ENCODE measurements around the gene CLRN3. TPM values are rescaled to one million over a fixed set of nuclear protein-coding genes. Genes with fewer than 3 reads are reported as not detected.

CLRN3 gene
- polyA plus RNA-seq (2013, experiment 1 of 2), result not detected
- not detected for polyA plus RNA-seq (2013, experiment 2 of 2)

GRCh38 chr10:127892743-127893142, at the start of gene CLRN3:
TSS of gene CLRN3 (minus strand) at chr10:127892941. CDS start at chr10:127892784, 157 bp downstream.
- H3K27ac ChIP-seq (ENCODE audit: low read depth, low read length, severe bottlenecking), result no peak within 1 kb of the TSS
- H3K36me3 ChIP-seq (ENCODE audit: control insufficient read depth, insufficient read depth, low read length), result no peaks in the 10 kb centered on the region
- peaks cover 4% of the 10 kb centered on the region for H3K4me1 ChIP-seq (ENCODE audit: control insufficient read depth, insufficient read depth, low read length, poor library complexity, severe bottlenecking)
- H3K9me3 ChIP-seq (ENCODE audit: control insufficient read depth, low read length), result no peaks in the 10 kb centered on the region
- no peak within 1 kb of the TSS for H3K4me3 ChIP-seq (ENCODE audit: extremely low read depth, insufficient read depth, low read length, poor library complexity, severe bottlenecking)

GRCh38 chr10:127940866-127941640, 48.3 kb upstream of the CLRN3 start:
- WGBS, 2 experiments (ENCODE audit: insufficient coverage in 2 of 2), result 71 to 94% methylated on average over 1 to 3 of the region's 6 CpGs
- Histone ChIP-seq H3K4me3 (ENCODE audit: extremely low read depth, insufficient read depth, low read length, poor library complexity, severe bottlenecking) (no peak overlapping the region), H3K27ac (ENCODE audit: low read depth, low read length, severe bottlenecking) (no peak overlapping the region), H3K36me3 (ENCODE audit: control insufficient read depth, insufficient read depth, low read length) (no peaks in the 10 kb centered on the region), H3K4me1 (ENCODE audit: control insufficient read depth, insufficient read depth, low read length, poor library complexity, severe bottlenecking) (peaks cover 28% of the 10 kb centered on the region), H3K9me3 (ENCODE audit: control insufficient read depth, low read length) (no peaks in the 10 kb centered on the region)

GRCh38 chr10:127939786-127940330, 47.1 kb upstream of the CLRN3 start:
- WGBS, 2 experiments (ENCODE audit: insufficient coverage in 2 of 2), result 96% methylated on average over 3 to 4 of the region's 4 CpGs

GRCh38 chr10:127937915-127938463, 45.2 kb upstream of the CLRN3 start:
- Histone ChIP-seq H3K4me1 (ENCODE audit: control insufficient read depth, insufficient read depth, low read length, poor library complexity, severe bottlenecking) (peaks cover 28% of the 10 kb centered on the region), H3K27ac (ENCODE audit: low read depth, low read length, severe bottlenecking) (no peak overlapping the region), H3K9me3 (ENCODE audit: control insufficient read depth, low read length) (peaks cover 2% of the 10 kb centered on the region), H3K36me3 (ENCODE audit: control insufficient read depth, insufficient read depth, low read length) (peaks cover 12% of the 10 kb centered on the region), H3K4me3 (ENCODE audit: extremely low read depth, insufficient read depth, low read length, poor library complexity, severe bottlenecking) (no peak overlapping the region)
- WGBS, 2 experiments (ENCODE audit: insufficient coverage in 2 of 2), result 75 to 84% methylated on average over 3 of the region's 5 CpGs

More at GRCh38 chr10:127939786-127940330, 47.1 kb upstream of the CLRN3 start:
- Histone ChIP-seq H3K4me1 (ENCODE audit: control insufficient read depth, insufficient read depth, low read length, poor library complexity, severe bottlenecking) (peaks cover 32% of the 10 kb centered on the region), H3K36me3 (ENCODE audit: control insufficient read depth, insufficient read depth, low read length) (peaks cover 3% of the 10 kb centered on the region), H3K27ac (ENCODE audit: low read depth, low read length, severe bottlenecking) (no peak overlapping the region), H3K4me3 (ENCODE audit: extremely low read depth, insufficient read depth, low read length, poor library complexity, severe bottlenecking) (no peak overlapping the region), H3K9me3 (ENCODE audit: control insufficient read depth, low read length) (no peaks in the 10 kb centered on the region)

- peaks cover 21% of the 10 kb centered on the region for H3K36me3 ChIP-seq (ENCODE audit: control insufficient read depth, insufficient read depth, low read length)
- peaks cover 11% of the 10 kb centered on the region for H3K9me3 ChIP-seq (ENCODE audit: control insufficient read depth, low read length)
- H3K4me3 ChIP-seq (ENCODE audit: extremely low read depth, insufficient read depth, low read length, poor library complexity, severe bottlenecking), result no peak overlapping the region
- peaks cover 21% of the 10 kb centered on the region for H3K4me1 ChIP-seq (ENCODE audit: control insufficient read depth, insufficient read depth, low read length, poor library complexity, severe bottlenecking)
- no peak overlapping the region for H3K27ac ChIP-seq (ENCODE audit: low read depth, low read length, severe bottlenecking)
Observed at GRCh38 chr10:127937069-127937468, 44.3 kb upstream of the CLRN3 start.

- 88 to 91% methylated on average over 8 to 16 of the region's 16 CpGs for WGBS, 2 experiments (ENCODE audit: insufficient coverage in 2 of 2)
- Histone ChIP-seq H3K4me1 (ENCODE audit: control insufficient read depth, insufficient read depth, low read length, poor library complexity, severe bottlenecking) (peaks cover 14% of the 10 kb centered on the region), H3K27ac (ENCODE audit: low read depth, low read length, severe bottlenecking) (no peak overlapping the region), H3K9me3 (ENCODE audit: control insufficient read depth, low read length) (peaks cover 15% of the 10 kb centered on the region), H3K36me3 (ENCODE audit: control insufficient read depth, insufficient read depth, low read length) (peaks cover 24% of the 10 kb centered on the region), H3K4me3 (ENCODE audit: extremely low read depth, insufficient read depth, low read length, poor library complexity, severe bottlenecking) (no peak overlapping the region)
Observed at GRCh38 chr10:127935071-127935561, 42.4 kb upstream of the CLRN3 start.

- H3K27ac ChIP-seq (ENCODE audit: low read depth, low read length, severe bottlenecking), result no peak overlapping the region
- H3K9me3 ChIP-seq (ENCODE audit: control insufficient read depth, low read length), result peaks cover 15% of the 10 kb centered on the region
- 95 to 97% methylated on average over 12 to 13 of the region's 14 CpGs for WGBS, 2 experiments (ENCODE audit: insufficient coverage in 2 of 2)
- H3K4me1 ChIP-seq (ENCODE audit: control insufficient read depth, insufficient read depth, low read length, poor library complexity, severe bottlenecking), result peaks cover 17% of the 10 kb centered on the region
- no peak overlapping the region for H3K4me3 ChIP-seq (ENCODE audit: extremely low read depth, insufficient read depth, low read length, poor library complexity, severe bottlenecking)
- peaks cover 24% of the 10 kb centered on the region for H3K36me3 ChIP-seq (ENCODE audit: control insufficient read depth, insufficient read depth, low read length)
Observed at GRCh38 chr10:127934383-127934782, 41.6 kb upstream of the CLRN3 start.

- Histone ChIP-seq H3K4me3 (ENCODE audit: extremely low read depth, insufficient read depth, low read length, poor library complexity, severe bottlenecking) (no peak overlapping the region), H3K27ac (ENCODE audit: low read depth, low read length, severe bottlenecking) (no peak overlapping the region), H3K36me3 (ENCODE audit: control insufficient read depth, insufficient read depth, low read length) (peaks cover 24% of the 10 kb centered on the region), H3K4me1 (ENCODE audit: control insufficient read depth, insufficient read depth, low read length, poor library complexity, severe bottlenecking) (peaks cover 28% of the 10 kb centered on the region), H3K9me3 (ENCODE audit: control insufficient read depth, low read length) (peaks cover 15% of the 10 kb centered on the region)
- no CpG with 5 or more reads among the region's 5 CpGs for WGBS, 2 experiments (ENCODE audit: insufficient coverage in 2 of 2)
Observed at GRCh38 chr10:127933271-127933670, 40.5 kb upstream of the CLRN3 start.

GRCh38 chr10:127932521-127933270, 40.0 kb upstream of the CLRN3 start:
- no peak overlapping the region for H3K4me3 ChIP-seq (ENCODE audit: extremely low read depth, insufficient read depth, low read length, poor library complexity, severe bottlenecking)
- H3K9me3 ChIP-seq (ENCODE audit: control insufficient read depth, low read length), result peaks cover 15% of the 10 kb centered on the region
- peaks cover 27% of the 10 kb centered on the region for H3K4me1 ChIP-seq (ENCODE audit: control insufficient read depth, insufficient read depth, low read length, poor library complexity, severe bottlenecking)
- H3K27ac ChIP-seq (ENCODE audit: low read depth, low read length, severe bottlenecking), result no peak overlapping the region
- peaks cover 24% of the 10 kb centered on the region for H3K36me3 ChIP-seq (ENCODE audit: control insufficient read depth, insufficient read depth, low read length)
- 90 to 94% methylated on average over 9 to 12 of the region's 15 CpGs for WGBS, 2 experiments (ENCODE audit: insufficient coverage in 2 of 2)

GRCh38 chr10:127928021-127928806, 35.5 kb upstream of the CLRN3 start:
- H3K4me3 ChIP-seq (ENCODE audit: extremely low read depth, insufficient read depth, low read length, poor library complexity, severe bottlenecking), result no peak overlapping the region
- 45 to 50% methylated on average over 5 to 8 of the region's 10 CpGs for WGBS, 2 experiments (ENCODE audit: insufficient coverage in 2 of 2)
- peaks cover 14% of the 10 kb centered on the region for H3K36me3 ChIP-seq (ENCODE audit: control insufficient read depth, insufficient read depth, low read length)
- peak overlapping the region; percentile 98 for H3K27ac ChIP-seq (ENCODE audit: low read depth, low read length, severe bottlenecking)
- peaks cover 48% of the 10 kb centered on the region for H3K4me1 ChIP-seq (ENCODE audit: control insufficient read depth, insufficient read depth, low read length, poor library complexity, severe bottlenecking)
- H3K9me3 ChIP-seq (ENCODE audit: control insufficient read depth, low read length), result peaks cover 15% of the 10 kb centered on the region

Measured in mesodermal cell (in vitro differentiated cells).